Measurements from ENCODE around the gene STEAP2. TPM values are rescaled to one million over a fixed set of nuclear protein-coding genes. Genes with fewer than 3 reads are reported as not detected.

STEAP2 gene
- total RNA-seq, 2 experiments from 2014 or later: not detected

GRCh38 chr7:90276033-90276728 lies 64.6 kb downstream of the STEAP2 start:
- H3K27ac Mint-ChIP-seq: no peak overlapping the region
- no peaks in the 10 kb centered on the region for H3K4me1 Mint-ChIP-seq
- ATAC-seq (ENCODE audit: low read depth) (no peak), DNase-seq (no peak)
- H3K4me3 Mint-ChIP-seq: no peak overlapping the region
- peaks cover 16% of the 10 kb centered on the region for H3K27me3 Mint-ChIP-seq
- POLR2A ChIA-PET: no interaction called here
- no peaks in the 10 kb centered on the region for H3K9me3 Mint-ChIP-seq
- no peaks in the 10 kb centered on the region for H3K36me3 Mint-ChIP-seq

Other genes starting within 250 kb of the STEAP2 start
- not detected for gene STEAP1, start 57.3 kb upstream of the STEAP2 start, total RNA-seq
- under 1 TPM in 1 of 2 experiments, not detected in 1; 0.33 TPM for gene CFAP69, start 33.4 kb downstream of the STEAP2 start, total RNA-seq
- gene FAM237B, start 109.6 kb downstream of the STEAP2 start, total RNA-seq: not detected
- gene GTPBP10, start 135.0 kb downstream of the STEAP2 start, total RNA-seq: 10 to 100 TPM; 29.3 to 31.1 TPM
- gene CLDN12, start 191.7 kb downstream of the STEAP2 start, total RNA-seq: 1 to 10 TPM; 3.6 to 5.0 TPM